LNCAP (cell line): ENCODE measurements around the gene NFATC2.

ENCODE experiments used
- TF ChIP-seq, protein P1 (sequence below): fragments of 450-650 bp; IDR thresholded peaks from 2 replicates; pipeline ENCODE4 v1.5.1; 2017; ENCODE audit warnings: mild to moderate bottlenecking

NFATC2 gene

DNA sequence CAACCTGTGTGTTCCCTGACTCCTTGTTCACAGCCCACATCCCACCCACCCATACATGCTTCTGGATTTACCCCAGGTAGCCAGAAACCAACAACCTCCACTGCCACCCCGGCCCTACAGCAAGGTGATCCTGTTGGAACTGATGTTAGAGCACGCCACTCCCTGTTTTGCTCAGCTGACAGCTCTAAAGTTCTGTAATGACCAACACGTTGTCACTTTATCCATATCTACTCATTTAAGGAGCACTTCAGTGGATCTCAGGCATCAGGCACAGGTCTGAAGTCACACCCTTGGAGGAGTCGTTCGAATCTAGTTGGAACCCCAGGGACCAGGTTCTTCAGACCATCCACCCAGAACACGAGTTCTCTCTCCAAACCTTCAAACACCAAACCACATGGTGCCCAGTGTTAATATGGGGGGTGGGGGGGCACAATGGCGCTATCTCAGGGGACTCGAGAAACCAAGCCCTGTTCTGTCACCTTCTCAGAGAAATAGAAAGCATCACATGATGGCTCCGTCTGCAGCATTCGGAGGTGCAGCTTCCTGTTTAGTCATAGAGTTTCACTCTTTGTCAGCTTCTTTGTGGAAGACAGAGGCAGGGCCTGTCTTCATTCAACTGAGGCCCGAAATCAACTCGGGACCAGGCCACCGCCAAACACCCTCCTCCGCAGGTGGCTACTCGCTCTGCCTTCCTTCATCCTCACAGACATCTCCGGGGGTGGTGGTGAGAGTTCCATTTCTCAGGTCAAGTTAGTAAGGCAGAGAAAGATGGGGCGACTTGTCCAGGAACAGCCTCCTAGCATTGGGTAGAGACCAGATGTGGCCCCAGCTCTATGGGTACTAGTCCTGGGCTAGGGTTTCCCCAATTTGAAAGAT is 142.2 kb downstream of the NFATC2 start:
- TF ChIP-seq, protein P1, sequence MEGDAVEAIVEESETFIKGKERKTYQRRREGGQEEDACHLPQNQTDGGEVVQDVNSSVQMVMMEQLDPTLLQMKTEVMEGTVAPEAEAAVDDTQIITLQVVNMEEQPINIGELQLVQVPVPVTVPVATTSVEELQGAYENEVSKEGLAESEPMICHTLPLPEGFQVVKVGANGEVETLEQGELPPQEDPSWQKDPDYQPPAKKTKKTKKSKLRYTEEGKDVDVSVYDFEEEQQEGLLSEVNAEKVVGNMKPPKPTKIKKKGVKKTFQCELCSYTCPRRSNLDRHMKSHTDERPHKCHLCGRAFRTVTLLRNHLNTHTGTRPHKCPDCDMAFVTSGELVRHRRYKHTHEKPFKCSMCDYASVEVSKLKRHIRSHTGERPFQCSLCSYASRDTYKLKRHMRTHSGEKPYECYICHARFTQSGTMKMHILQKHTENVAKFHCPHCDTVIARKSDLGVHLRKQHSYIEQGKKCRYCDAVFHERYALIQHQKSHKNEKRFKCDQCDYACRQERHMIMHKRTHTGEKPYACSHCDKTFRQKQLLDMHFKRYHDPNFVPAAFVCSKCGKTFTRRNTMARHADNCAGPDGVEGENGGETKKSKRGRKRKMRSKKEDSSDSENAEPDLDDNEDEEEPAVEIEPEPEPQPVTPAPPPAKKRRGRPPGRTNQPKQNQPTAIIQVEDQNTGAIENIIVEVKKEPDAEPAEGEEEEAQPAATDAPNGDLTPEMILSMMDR: no peak

DNA sequence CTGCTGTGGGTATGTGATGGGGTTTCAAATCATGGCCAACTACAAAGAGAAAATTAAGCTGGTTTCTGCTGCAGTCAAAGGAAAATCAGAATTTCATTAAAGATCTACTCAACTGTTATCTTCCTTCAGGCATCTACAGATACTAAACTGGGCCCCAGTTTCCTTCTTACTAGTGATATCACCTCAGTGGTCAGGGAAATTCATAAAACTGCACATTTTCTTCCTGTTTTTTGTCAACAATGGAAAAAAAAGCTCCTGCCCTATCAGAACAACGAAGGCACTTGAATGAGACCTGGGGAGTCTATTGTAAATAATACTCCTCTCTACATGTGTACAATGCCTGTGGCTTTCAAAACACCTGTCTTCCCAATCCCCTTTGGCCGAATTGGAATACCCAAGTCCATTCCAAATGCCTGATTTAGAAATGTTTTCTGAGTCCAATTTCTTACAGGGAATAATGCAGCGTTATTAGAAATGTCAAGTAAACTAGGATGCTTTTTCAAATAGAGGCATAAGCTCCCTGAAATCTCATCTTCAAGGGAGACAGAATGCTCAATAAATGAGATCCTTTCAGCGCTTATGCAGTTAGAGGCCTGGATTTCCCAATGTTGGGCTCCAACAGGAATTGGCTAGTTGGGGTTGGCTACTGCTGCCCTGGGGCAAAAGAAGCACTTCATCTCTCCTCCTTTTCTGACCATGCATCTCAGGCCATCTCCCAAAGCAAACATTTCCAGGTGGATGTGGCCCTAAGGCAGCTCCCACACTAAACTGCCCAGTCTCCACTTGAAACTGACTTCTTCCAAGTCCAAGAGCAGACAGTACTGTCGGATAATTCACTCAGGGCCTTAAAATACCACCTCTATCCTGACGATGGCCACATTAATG is 143.3 kb downstream of the NFATC2 start:
- TF ChIP-seq, protein P1: no peak

DNA sequence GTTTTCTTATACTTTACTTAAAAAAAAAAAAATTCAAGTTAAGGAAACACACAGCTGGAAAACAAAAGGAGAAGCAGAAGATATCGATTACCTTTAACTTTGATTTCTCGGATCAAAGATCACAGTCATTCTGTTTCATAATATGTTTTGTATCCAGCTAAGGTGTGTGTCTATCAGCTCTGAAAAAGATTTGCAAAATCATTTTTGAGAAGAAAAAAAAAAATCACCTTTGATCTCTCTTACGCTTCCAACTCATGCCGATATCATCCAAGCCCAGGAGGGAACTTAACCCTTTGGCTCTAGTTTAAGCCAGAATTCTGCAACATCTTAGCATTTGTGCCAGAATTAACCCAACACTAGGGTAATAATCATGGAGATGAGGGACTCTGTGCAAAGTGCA is 144.0 kb downstream of the NFATC2 start:
- TF ChIP-seq, protein P1: no peak

DNA sequence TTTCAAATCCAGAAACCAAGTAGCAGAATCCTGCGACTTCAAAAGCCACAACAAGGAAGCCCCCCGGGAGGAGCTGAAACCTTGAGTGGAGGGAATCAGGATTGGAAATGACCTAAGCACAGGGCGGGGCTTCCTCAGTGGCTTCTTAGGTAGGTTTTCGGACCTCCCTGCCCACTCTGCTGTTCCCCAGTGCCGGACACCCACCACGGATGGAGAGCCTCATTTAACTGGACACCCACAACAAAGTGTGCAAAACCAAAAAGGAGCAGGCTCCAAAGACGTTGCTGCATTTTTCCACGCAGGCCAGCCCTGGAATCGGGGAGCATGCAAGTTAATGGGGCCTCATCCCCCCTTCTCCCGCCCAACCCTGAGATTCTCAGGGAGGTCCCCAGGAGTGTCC is 144.4 kb downstream of the NFATC2 start:
- TF ChIP-seq, protein P1: no peak

DNA sequence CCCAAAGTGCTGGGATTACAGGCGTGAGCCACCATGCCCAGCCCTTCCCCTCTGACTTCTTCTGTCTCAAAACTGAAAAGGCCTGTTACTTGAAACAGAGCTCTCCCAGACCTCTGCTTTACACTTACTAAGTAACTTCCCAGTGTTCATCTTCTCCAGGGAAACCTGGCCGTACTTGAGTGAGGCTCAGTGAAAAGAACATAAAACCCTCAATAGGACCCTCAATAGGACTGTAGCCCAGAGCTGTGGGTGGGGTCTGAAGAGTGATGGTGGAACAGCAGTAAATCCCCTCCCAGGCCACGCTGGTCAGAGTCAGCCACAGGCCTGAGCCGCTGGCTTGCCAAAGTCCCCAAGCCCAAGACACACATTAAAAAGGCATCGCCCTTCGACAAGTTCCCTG is 145.4 kb downstream of the NFATC2 start:
- TF ChIP-seq, protein P1: no peak

DNA sequence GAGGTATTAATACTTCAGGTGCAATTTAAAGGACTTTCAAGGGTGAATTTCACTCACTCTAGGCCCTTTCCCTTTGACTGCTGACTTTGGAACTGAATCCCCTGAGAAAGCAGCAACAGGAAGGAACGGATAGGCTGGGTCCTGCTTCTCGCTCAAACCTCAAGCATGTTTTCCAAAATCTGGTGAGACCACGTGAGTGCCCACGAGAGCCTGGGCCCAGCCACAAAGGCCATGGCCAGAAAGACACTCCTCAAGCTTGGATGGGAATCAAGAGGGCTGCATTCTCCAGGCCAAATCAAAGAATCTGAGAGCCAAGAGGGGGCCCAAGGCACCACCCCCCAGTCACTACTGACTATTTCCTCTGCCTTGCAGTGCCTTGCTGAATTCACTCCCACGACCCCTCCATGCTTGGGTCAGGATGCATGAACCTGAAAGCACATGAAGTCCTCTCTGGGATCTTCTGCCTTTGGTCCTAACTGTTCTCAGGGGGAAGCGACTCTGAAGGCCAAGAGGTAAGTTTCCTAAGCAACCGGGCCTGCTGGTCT is 146.1 kb downstream of the NFATC2 start:
- TF ChIP-seq, protein P1: no peak

DNA sequence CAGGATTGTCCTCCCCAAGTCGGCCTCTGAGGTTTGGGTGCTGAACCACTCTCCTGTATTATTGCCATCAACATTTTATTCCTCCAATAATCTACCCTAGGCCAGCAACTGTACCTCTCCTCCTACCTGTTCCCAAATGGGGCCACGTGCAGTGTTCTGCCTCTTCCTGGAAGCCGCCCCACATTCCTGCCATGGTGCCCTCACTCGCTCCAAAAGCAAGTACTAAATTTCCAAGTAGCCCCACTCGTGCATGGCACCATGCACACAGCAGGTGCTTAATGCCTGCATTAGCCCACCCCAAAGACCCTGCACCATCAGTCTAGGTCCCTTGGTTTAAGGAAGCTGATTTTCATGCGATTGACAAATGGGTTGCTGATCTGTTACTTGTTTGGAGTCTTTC is 147.8 kb downstream of the NFATC2 start:
- TF ChIP-seq, protein P1: no peak
